ENCODE data around the gene NBL1. TPM values are rescaled to one million over a fixed set of nuclear protein-coding genes. Genes with fewer than 3 reads are reported as not detected.

The NBL1 gene
- total RNA-seq, 2 experiments from 2014 or later: 38.0 to 41.1 TPM

GRCh38 chr1:19682257-19682656, 38.1 kb downstream of the NBL1 start:
- ChIA-PET CTCF (interaction anchor here (0.8 to 0.9 kb wide), 2 partner anchors 18 to 20 kb away, joined by 3 read pairs; partner anchors contain the start of gene HTR6), POLR2A (no interaction called here)

- POLR2A ChIA-PET: interaction anchor here (0.6 kb wide), 1 partner anchor 1493 kb away, joined by 3 read pairs; no protein-coding TSS in a partner anchor
- CTCF ChIA-PET: interaction anchor here (0.9 kb wide), 1 partner anchor 21 kb away, joined by 3 read pairs; no protein-coding TSS in a partner anchor
Observed at GRCh38 chr1:19682901-19683300, 38.8 kb downstream of the NBL1 start.

GRCh38 chr1:19683351-19683750, 39.2 kb downstream of the NBL1 start:
- ChIA-PET CTCF (interaction anchor here (0.7 to 0.9 kb wide), 2 partner anchors 11 to 21 kb away, joined by 3 to 4 read pairs; no protein-coding TSS in a partner anchor), POLR2A (interaction anchor here (0.6 kb wide), 1 partner anchor 1492 kb away, joined by 3 read pairs; no protein-coding TSS in a partner anchor)

GRCh38 chr1:19684677-19685076, 40.6 kb downstream of the NBL1 start:
- ChIA-PET CTCF (no interaction called here), POLR2A (no interaction called here)

GRCh38 chr1:19685994-19686393, 41.9 kb downstream of the NBL1 start:
- ChIA-PET CTCF (no interaction called here), POLR2A (no interaction called here)

GRCh38 chr1:19687414-19687813, 43.3 kb downstream of the NBL1 start:
- POLR2A ChIA-PET: no interaction called here
- CTCF ChIA-PET: interaction anchor here (0.6 kb wide), 1 partner anchor 20 kb away, joined by 5 read pairs; no protein-coding TSS in a partner anchor

GRCh38 chr1:19688041-19688842, 44.1 kb downstream of the NBL1 start:
- CTCF ChIA-PET: interaction anchor here (1.3 kb wide), 1 partner anchor 26 kb away, joined by 4 read pairs; no protein-coding TSS in a partner anchor
- POLR2A ChIA-PET: no interaction called here

- CTCF ChIA-PET: interaction anchor here (0.8 to 2.0 kb wide), 3 partner anchors 15 to 27 kb away, joined by 3 to 9 read pairs (median 4); no protein-coding TSS in a partner anchor
- POLR2A ChIA-PET: no interaction called here
Observed at GRCh38 chr1:19689085-19689757, 45.1 kb downstream of the NBL1 start.

GRCh38 chr1:19689856-19690255, 45.7 kb downstream of the NBL1 start:
- ChIA-PET POLR2A (no interaction called here), CTCF (interaction anchor here (0.8 to 2.0 kb wide), 2 partner anchors 14 to 26 kb away, joined by 3 to 9 read pairs; no protein-coding TSS in a partner anchor)

- ChIA-PET CTCF (interaction anchor here (2.0 kb wide), 1 partner anchor 14 kb away, joined by 9 read pairs; no protein-coding TSS in a partner anchor), POLR2A (no interaction called here)
Observed at GRCh38 chr1:19690342-19690741, 46.2 kb downstream of the NBL1 start.

- ChIA-PET POLR2A (no interaction called here), CTCF (interaction anchor here (1.0 to 1.1 kb wide), 2 partner anchors 11 to 34 kb away, joined by 3 read pairs; no protein-coding TSS in a partner anchor)
Observed at GRCh38 chr1:19694298-19694697, 50.2 kb downstream of the NBL1 start.

- CTCF ChIA-PET: no interaction called here
- POLR2A ChIA-PET: no interaction called here
Observed at GRCh38 chr1:19695772-19696171, 51.7 kb downstream of the NBL1 start.

GRCh38 chr1:19696820-19697219, 52.7 kb downstream of the NBL1 start:
- ChIA-PET CTCF (interaction anchor here (1.1 kb wide), 1 partner anchor 34 kb away, joined by 3 read pairs; no protein-coding TSS in a partner anchor), POLR2A (no interaction called here)

- ChIA-PET POLR2A (no interaction called here), CTCF (no interaction called here)
Observed at GRCh38 chr1:19698181-19698580, 54.1 kb downstream of the NBL1 start.

- POLR2A ChIA-PET: no interaction called here
Observed at GRCh38 chr1:19700079-19700777, 56.1 kb downstream of the NBL1 start.

GRCh38 chr1:19703280-19703679, 59.2 kb downstream of the NBL1 start:
- CTCF ChIA-PET: interaction anchor here (1.0 to 6.3 kb wide), 4 partner anchors 9 to 42 kb away, joined by 3 to 71 read pairs (median 14); no protein-coding TSS in a partner anchor
- POLR2A ChIA-PET: no interaction called here

More at GRCh38 chr1:19700079-19700777, 56.1 kb downstream of the NBL1 start:
- CTCF ChIA-PET: interaction anchor here (1.5 kb wide), 1 partner anchor 22 kb away, joined by 3 read pairs; no protein-coding TSS in a partner anchor

- ChIA-PET CTCF (interaction anchor here (0.6 to 6.3 kb wide), 12 partner anchors 10 to 452 kb away, joined by 3 to 71 read pairs (median 3); partner anchors contain the start of gene MRTO4), POLR2A (interaction anchor here (0.5 kb wide), 1 partner anchor 456 kb away, joined by 3 read pairs; no protein-coding TSS in a partner anchor)
Observed at GRCh38 chr1:19704247-19705113, 60.4 kb downstream of the NBL1 start.

- ChIA-PET CTCF (interaction anchor here (1.3 to 6.3 kb wide), 4 partner anchors 10 to 453 kb away, joined by 3 to 71 read pairs (median 11); partner anchors contain the start of gene MRTO4), POLR2A (no interaction called here)
Observed at GRCh38 chr1:19705464-19705863, 61.4 kb downstream of the NBL1 start.
